ENCODE results near the gene FHL3. TPM values are rescaled to one million over a fixed set of nuclear protein-coding genes. Genes with fewer than 3 reads are reported as not detected.

The FHL3 gene
- polyA plus RNA-seq, 1 of the 3 experiments (the other 2 are of a cell fraction) = 6.8 TPM

- Histone ChIP-seq H3K4me2 (peak overlapping the region; percentile 82), H3K9ac (peak overlapping the region; percentile 96), H3K4me3 (ENCODE audit: low read depth in 2 of 2, low read length in 1 of 2) (peak overlapping the region; percentile 80 to 81), H2AFZ (ENCODE audit: low read depth) (no peak overlapping the region), H3K9me3 (no peaks in the 10 kb centered on the region), H3K27me3 (ENCODE audit: insufficient read depth) (no peaks in the 10 kb centered on the region), H3K27ac (ENCODE audit: low read depth in 2 of 2, low read length in 1 of 2) (peak overlapping the region; percentile 95 to 96), H4K20me1 (ENCODE audit: insufficient read depth) (no peaks in the 10 kb centered on the region), H3K36me3 (replicated peaks in 1 of 2; ENCODE audit: control insufficient read depth in 1 of 2, insufficient read depth in 2 of 2, low read length in 1 of 2) (peaks cover 25 to 33% of the 10 kb centered on the region in 2 experiments), H3K9me2 (no peaks in the 10 kb centered on the region), H3K4me1 (ENCODE audit: control insufficient read depth in 1 of 2, insufficient read depth in 2 of 2, low read depth in 1 of 2, low read length in 1 of 2) (peaks cover 3 to 20% of the 10 kb centered on the region in 2 experiments; a peak in 2 of 4 replicates), H3F3A (replicated peaks; ENCODE audit: insufficient read depth) (peaks cover 1% of the 10 kb centered on the region), H3K79me2 (ENCODE audit: insufficient read depth) (peaks cover 55% of the 10 kb centered on the region)
- TF ChIP-seq, protein P1, sequence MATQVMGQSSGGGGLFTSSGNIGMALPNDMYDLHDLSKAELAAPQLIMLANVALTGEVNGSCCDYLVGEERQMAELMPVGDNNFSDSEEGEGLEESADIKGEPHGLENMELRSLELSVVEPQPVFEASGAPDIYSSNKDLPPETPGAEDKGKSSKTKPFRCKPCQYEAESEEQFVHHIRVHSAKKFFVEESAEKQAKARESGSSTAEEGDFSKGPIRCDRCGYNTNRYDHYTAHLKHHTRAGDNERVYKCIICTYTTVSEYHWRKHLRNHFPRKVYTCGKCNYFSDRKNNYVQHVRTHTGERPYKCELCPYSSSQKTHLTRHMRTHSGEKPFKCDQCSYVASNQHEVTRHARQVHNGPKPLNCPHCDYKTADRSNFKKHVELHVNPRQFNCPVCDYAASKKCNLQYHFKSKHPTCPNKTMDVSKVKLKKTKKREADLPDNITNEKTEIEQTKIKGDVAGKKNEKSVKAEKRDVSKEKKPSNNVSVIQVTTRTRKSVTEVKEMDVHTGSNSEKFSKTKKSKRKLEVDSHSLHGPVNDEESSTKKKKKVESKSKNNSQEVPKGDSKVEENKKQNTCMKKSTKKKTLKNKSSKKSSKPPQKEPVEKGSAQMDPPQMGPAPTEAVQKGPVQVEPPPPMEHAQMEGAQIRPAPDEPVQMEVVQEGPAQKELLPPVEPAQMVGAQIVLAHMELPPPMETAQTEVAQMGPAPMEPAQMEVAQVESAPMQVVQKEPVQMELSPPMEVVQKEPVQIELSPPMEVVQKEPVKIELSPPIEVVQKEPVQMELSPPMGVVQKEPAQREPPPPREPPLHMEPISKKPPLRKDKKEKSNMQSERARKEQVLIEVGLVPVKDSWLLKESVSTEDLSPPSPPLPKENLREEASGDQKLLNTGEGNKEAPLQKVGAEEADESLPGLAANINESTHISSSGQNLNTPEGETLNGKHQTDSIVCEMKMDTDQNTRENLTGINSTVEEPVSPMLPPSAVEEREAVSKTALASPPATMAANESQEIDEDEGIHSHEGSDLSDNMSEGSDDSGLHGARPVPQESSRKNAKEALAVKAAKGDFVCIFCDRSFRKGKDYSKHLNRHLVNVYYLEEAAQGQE (IDR thresholded peaks at IDR 0.05; ENCODE audit: low read depth, low read length) = no peak
- no peak for TF ChIP-seq RCOR1 (IDR thresholded peaks at IDR 0.05; ENCODE audit: low read length)
- ChIA-PET CTCF (interaction anchor here (1.3 to 5.5 kb wide), 5 partner anchors 13 to 153 kb away, joined by 3 to 52 read pairs (median 4); partner anchors contain the start of gene SF3A3), POLR2A (interaction anchor here (0.7 to 2.8 kb wide), 7 partner anchors 10 to 799 kb away, joined by 3 to 15 read pairs (median 5); partner anchors contain the start of gene SF3A3)
- 0% methylated on average over 4 of the region's 4 CpGs for WGBS (ENCODE audit: low lambda C conversion rate)
- DNase-seq = no peak
Measured at GRCh38 chr1:38013227-38013622, 7.9 kb upstream of the FHL3 start.

DNA sequence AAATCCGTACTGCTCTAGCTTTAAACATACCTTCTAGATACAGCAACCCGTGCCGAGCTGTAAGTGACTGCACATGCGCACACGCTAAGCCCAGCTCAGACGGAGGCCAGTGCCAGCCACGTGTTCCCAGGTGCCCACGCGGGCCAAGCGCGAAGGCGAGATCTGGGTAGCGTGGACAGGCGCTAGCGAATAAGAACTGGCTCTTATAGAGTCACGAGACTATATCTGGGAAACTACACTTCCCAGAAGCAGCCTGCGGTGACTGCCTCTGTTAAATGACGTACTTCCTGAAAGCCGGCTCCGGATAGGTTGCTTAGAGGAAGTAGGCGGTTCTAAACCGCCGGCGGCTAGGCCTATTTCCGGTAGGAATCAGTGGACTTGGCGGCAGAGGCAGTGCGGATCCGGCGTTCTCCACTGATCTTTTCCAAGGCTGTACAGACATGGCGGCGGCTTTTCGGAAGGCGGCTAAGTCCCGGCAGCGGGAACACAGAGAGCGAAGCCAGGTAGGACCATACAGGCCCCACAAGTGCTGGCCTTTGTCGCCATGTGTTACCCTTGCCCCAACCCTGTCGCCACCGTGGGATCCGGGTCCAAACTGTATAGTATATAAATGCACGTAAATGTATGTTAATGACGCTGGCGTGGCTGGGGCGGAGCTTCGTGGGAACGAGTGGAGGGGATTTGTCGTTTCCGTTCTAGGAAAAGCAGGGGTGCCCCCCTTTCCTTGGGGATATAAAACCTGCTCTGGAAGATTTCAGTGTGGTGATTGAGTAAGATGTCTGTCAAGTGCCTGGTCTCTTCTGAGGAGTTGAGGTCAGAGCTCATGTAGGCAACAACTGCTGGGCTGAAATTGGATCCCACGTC lies 7.3 kb upstream of the FHL3 start, which contains the start of gene UTP11:
Gene UTP11, plus strand, starts transcription at position 372 of the 864 bp plus-strand sequence. Its CDS starts 69 bp downstream, at position 441.
- no peaks in the 10 kb centered on the region for H3F3A ChIP-seq (replicated peaks; ENCODE audit: insufficient read depth)
- no peaks in the 10 kb centered on the region for H3K9me3 ChIP-seq
- H3K4me3 ChIP-seq (ENCODE audit: low read depth in 2 of 2, low read length in 1 of 2) = peak within 1 kb of the TSS; percentile 80 to 81
- no peaks in the 10 kb centered on the region for H3K27me3 ChIP-seq (ENCODE audit: insufficient read depth)
- H3K9ac ChIP-seq = peak within 1 kb of the TSS; percentile 96
- peaks cover 18 to 27% of the 10 kb centered on the region in 2 experiments for H3K36me3 ChIP-seq (replicated peaks in 1 of 2; ENCODE audit: control insufficient read depth in 1 of 2, insufficient read depth in 2 of 2, low read length in 1 of 2)
- H3K4me2 ChIP-seq = peak within 1 kb of the TSS; percentile 82
- H3K27ac ChIP-seq (ENCODE audit: low read depth in 2 of 2, low read length in 1 of 2) = peak within 1 kb of the TSS; percentile 95 to 96
- H3K9me2 ChIP-seq = no peaks in the 10 kb centered on the region
- H4K20me1 ChIP-seq (ENCODE audit: insufficient read depth) = no peaks in the 10 kb centered on the region
- peak within 1 kb of the TSS; percentile 94 for H2AFZ ChIP-seq (ENCODE audit: low read depth)
- H3K4me1 ChIP-seq (ENCODE audit: control insufficient read depth in 1 of 2, insufficient read depth in 2 of 2, low read depth in 1 of 2, low read length in 1 of 2) = peaks cover 3 to 20% of the 10 kb centered on the region in 2 experiments; a peak in 2 of 4 replicates
- peaks cover 49% of the 10 kb centered on the region for H3K79me2 ChIP-seq (ENCODE audit: insufficient read depth)
- WGBS (ENCODE audit: low lambda C conversion rate) = 1% methylated on average over 35 of the region's 49 CpGs
- peak; percentile 87 for DNase-seq
- ChIA-PET POLR2A (interaction anchor here (0.6 to 2.8 kb wide), 10 partner anchors 10 to 799 kb away, joined by 3 to 15 read pairs (median 4); partner anchors contain the start of gene SF3A3), CTCF (interaction anchor here (1.0 to 5.5 kb wide), 7 partner anchors 12 to 152 kb away, joined by 3 to 52 read pairs (median 3); partner anchors contain the start of gene SF3A3)
- TF ChIP-seq JUND (IDR thresholded peaks at IDR 0.05) (no peak), FOXM1 (IDR thresholded peaks at IDR 0.05; ENCODE audit: low read depth) (no peak), TAF1 (IDR thresholded peaks at IDR 0.05; ENCODE audit: borderline replicate concordance, low read depth, low read length) (peak; percentile 98), NRF1 (IDR thresholded peaks at IDR 0.05; ENCODE audit: low read depth, low read length) (peak; percentile 62), SMC3 (IDR thresholded peaks at IDR 0.05; ENCODE audit: low read depth, low read length) (no peak), CHD2 (IDR thresholded peaks at IDR 0.05; ENCODE audit: low read length, partially characterized antibody) (peak; percentile 94), MEF2A (IDR thresholded peaks at IDR 0.05; ENCODE audit: borderline replicate concordance, low read depth) (no peak), FOSL2 (IDR thresholded peaks at IDR 0.05; ENCODE audit: borderline replicate concordance, low read depth) (no peak)
- TF ChIP-seq, protein P2, sequence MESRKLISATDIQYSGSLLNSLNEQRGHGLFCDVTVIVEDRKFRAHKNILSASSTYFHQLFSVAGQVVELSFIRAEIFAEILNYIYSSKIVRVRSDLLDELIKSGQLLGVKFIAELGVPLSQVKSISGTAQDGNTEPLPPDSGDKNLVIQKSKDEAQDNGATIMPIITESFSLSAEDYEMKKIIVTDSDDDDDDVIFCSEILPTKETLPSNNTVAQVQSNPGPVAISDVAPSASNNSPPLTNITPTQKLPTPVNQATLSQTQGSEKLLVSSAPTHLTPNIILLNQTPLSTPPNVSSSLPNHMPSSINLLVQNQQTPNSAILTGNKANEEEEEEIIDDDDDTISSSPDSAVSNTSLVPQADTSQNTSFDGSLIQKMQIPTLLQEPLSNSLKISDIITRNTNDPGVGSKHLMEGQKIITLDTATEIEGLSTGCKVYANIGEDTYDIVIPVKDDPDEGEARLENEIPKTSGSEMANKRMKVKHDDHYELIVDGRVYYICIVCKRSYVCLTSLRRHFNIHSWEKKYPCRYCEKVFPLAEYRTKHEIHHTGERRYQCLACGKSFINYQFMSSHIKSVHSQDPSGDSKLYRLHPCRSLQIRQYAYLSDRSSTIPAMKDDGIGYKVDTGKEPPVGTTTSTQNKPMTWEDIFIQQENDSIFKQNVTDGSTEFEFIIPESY (IDR thresholded peaks at IDR 0.05; ENCODE audit: borderline replicate concordance, low read depth) = peak; percentile 77; the same call in 1 of the 2 replicates
- TF ChIP-seq, protein P1 (IDR thresholded peaks at IDR 0.05; ENCODE audit: low read depth, low read length) = peak; percentile 40; the same call in 1 of the 2 replicates
- TF ChIP-seq, protein P3, sequence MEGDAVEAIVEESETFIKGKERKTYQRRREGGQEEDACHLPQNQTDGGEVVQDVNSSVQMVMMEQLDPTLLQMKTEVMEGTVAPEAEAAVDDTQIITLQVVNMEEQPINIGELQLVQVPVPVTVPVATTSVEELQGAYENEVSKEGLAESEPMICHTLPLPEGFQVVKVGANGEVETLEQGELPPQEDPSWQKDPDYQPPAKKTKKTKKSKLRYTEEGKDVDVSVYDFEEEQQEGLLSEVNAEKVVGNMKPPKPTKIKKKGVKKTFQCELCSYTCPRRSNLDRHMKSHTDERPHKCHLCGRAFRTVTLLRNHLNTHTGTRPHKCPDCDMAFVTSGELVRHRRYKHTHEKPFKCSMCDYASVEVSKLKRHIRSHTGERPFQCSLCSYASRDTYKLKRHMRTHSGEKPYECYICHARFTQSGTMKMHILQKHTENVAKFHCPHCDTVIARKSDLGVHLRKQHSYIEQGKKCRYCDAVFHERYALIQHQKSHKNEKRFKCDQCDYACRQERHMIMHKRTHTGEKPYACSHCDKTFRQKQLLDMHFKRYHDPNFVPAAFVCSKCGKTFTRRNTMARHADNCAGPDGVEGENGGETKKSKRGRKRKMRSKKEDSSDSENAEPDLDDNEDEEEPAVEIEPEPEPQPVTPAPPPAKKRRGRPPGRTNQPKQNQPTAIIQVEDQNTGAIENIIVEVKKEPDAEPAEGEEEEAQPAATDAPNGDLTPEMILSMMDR (IDR thresholded peaks at IDR 0.05) = no peak
